ENCODE measurements around the gene VAMP4. TPM values are rescaled to one million over a fixed set of nuclear protein-coding genes. Genes with fewer than 3 reads are reported as not detected.

The VAMP4 gene
- total and polyA plus RNA-seq, 10 of the 15 experiments (the other 5 are each of a cell fraction or from before 2014, with no cell fraction given): 0.90 to 7.9 (median 4.3) TPM

- FAIRE-seq (no peak), DNase-seq (ENCODE audit: low read depth, low spot score) (no peak), ATAC-seq (no peak)
- RAD21 ChIA-PET (ENCODE audit: unreplicated experiment): no interaction called here
- Histone ChIP-seq H3K4me2 (ENCODE audit: control insufficient read depth, insufficient read depth) (no peak overlapping the region), H3K36me3 (ENCODE audit: control insufficient read depth in 2 of 2, insufficient read depth in 2 of 2, low read length in 1 of 2) (peaks cover 17 to 48% of the 10 kb centered on the region in 2 experiments), H3K9ac (ENCODE audit: control insufficient read depth, insufficient read depth, low read length) (no peak overlapping the region), H2AFZ (ENCODE audit: control insufficient read depth, low read depth, low read length) (no peak overlapping the region), H3K4me3 (no peak overlapping the region), H3K27me3 (replicated peaks in 1 of 2; ENCODE audit: control insufficient read depth in 2 of 2, insufficient read depth in 2 of 2, low read length in 1 of 2) (no peaks in the 10 kb centered on the region), H3K4me1 (ENCODE audit: control insufficient read depth, insufficient read depth, low read length) (no peaks in the 10 kb centered on the region), H3K27ac (ENCODE audit: control insufficient read depth, insufficient read depth) (no peak overlapping the region), H4K20me1 (ENCODE audit: control insufficient read depth, insufficient read depth) (no peaks in the 10 kb centered on the region), H3K79me2 (ENCODE audit: control insufficient read depth, insufficient read depth, low read length) (peaks cover 8% of the 10 kb centered on the region), H3K9me3 (replicated peaks; ENCODE audit: control insufficient read depth, insufficient read depth, low read length) (no peaks in the 10 kb centered on the region)
- 94% methylated on average over 6 of the region's 6 CpGs for WGBS (ENCODE audit: insufficient coverage, insufficient replicate concordance, low lambda C conversion rate, missing lambda C conversion rate)
- SMC1A ChIA-PET (ENCODE audit: uncharacterized antibody, unreplicated experiment): interaction anchor here (1.2 to 1.6 kb wide), 2 partner anchors 11 to 305 kb away, joined by 3 to 6 read pairs; partner anchors contain the start of gene PRRC2C
- intact Hi-C loops (cut with micrococcal nuclease; ENCODE audit: unreplicated experiment) (no loop called here), in situ Hi-C loops (cut with MboI) (loop anchor here (25.0 kb wide), 1 partner anchor 647 kb away; the partner anchor contains the start of gene PIGC)
- no TSS peak for BruUV-seq (replicated peaks)
- CTCF ChIA-PET: interaction anchor here (0.6 to 3.2 kb wide), 4 partner anchors 11 to 451 kb away, joined by 3 to 11 read pairs (median 3); no protein-coding TSS in a partner anchor
- POLR2A ChIA-PET: no interaction called here
- TF ChIP-seq BCL3 (IDR thresholded peaks at IDR 0.05; ENCODE audit: borderline replicate concordance, insufficient read depth, low read depth, low read length, poor library complexity, severe bottlenecking) (no peak), KDM1A (IDR thresholded peaks at IDR 0.05; ENCODE audit: borderline replicate concordance) (no peak), CEBPZ (IDR thresholded peaks at IDR 0.05; ENCODE audit: low read depth, low read length) (no peak), CBX3 (IDR thresholded peaks at IDR 0.05; ENCODE audit: borderline replicate concordance, low read depth) (no peak), RAD51 (IDR thresholded peaks at IDR 0.05) (no peak), ZNF384 (IDR thresholded peaks at IDR 0.05; ENCODE audit: borderline replicate concordance, low read depth, low read length) (no peak), ATF3 (IDR thresholded peaks at IDR 0.05; ENCODE audit: borderline replicate concordance, extremely low read depth, low read depth, low read length) (no peak), KAT2A (conservative IDR thresholded peaks at IDR 0.05; ENCODE audit: control insufficient read depth, low read depth, low read length) (no peak), ZNF217 (IDR thresholded peaks at IDR 0.05) (no peak), ZBED1 (IDR thresholded peaks at IDR 0.05; ENCODE audit: borderline replicate concordance) (no peak), RELB (IDR thresholded peaks at IDR 0.05; ENCODE audit: low read depth) (no peak), RB1 (IDR thresholded peaks at IDR 0.05; ENCODE audit: borderline replicate concordance) (no peak), NR2C2 (IDR thresholded peaks at IDR 0.05; ENCODE audit: borderline replicate concordance, control insufficient read depth, insufficient read length, low read depth) (no peak)
Measured at GRCh38 chr1:171790318-171790717, 48.5 kb upstream of the VAMP4 start.
